ENCODE results near the gene TTC28. TPM values are rescaled to one million over a fixed set of nuclear protein-coding genes. Genes with fewer than 3 reads are reported as not detected.

The TTC28 gene
- total RNA-seq, 1 experiment from 2014 or later: 0.12 TPM

- Histone ChIP-seq H3K27ac (ENCODE audit: low read depth, low read length) (no peak overlapping the region), H3K9me3 (ENCODE audit: control insufficient read depth in 1 of 2, insufficient read depth in 1 of 2, low read depth in 1 of 2, low read length in 2 of 2) (no peaks in the 10 kb centered on the region), H3K36me3 (ENCODE audit: control insufficient read depth in 1 of 2, insufficient read depth in 2 of 2, low read length in 2 of 2) (no peaks in the 10 kb centered on the region), H3K4me1 (ENCODE audit: control insufficient read depth in 1 of 2, insufficient read depth in 2 of 2, low read length in 2 of 2) (no peaks in the 10 kb centered on the region), H3K4me2 (ENCODE audit: low read length) (no peak overlapping the region), H2AFZ (ENCODE audit: low read depth, low read length, poor library complexity, severe bottlenecking) (no peak overlapping the region), H3K9me2 (ENCODE audit: insufficient read depth) (no peaks in the 10 kb centered on the region), H3K9ac (ENCODE audit: low read length) (no peak overlapping the region), H3K27me3 (ENCODE audit: insufficient read depth, low read length) (peaks cover 78% of the 10 kb centered on the region), H3K79me2 (ENCODE audit: insufficient read depth, low read length) (no peaks in the 10 kb centered on the region), H4K20me1 (ENCODE audit: insufficient read depth) (no peaks in the 10 kb centered on the region; the same call in 1 of the 2 replicates), H3K4me3 (replicated peaks in 1 of 2; ENCODE audit: low read depth in 1 of 2, low read length in 2 of 2) (no peak overlapping the region)
- DNase-seq (ENCODE audit: low read depth, low spot score): no peak
- TF ChIP-seq POLR2A (IDR thresholded peaks at IDR 0.05; ENCODE audit: borderline replicate concordance, extremely low read depth, insufficient read depth, insufficient read length) (no peak), ZFX (IDR thresholded peaks at IDR 0.05) (no peak), REST (IDR thresholded peaks at IDR 0.05; ENCODE audit: low read depth) (no peak), YY1 (IDR thresholded peaks at IDR 0.05; ENCODE audit: extremely low read depth, insufficient replicate concordance, low read depth, low read length) (no peak), POLR2AphosphoS5 (IDR thresholded peaks at IDR 0.05; ENCODE audit: low read depth, low read length) (no peak), SIN3A (IDR thresholded peaks at IDR 0.05; ENCODE audit: low read depth) (no peak), SP1 (IDR thresholded peaks at IDR 0.05; ENCODE audit: low read depth) (no peak), EZH2 (IDR thresholded peaks at IDR 0.05) (no peak), ZNF274 (IDR thresholded peaks at IDR 0.05; ENCODE audit: low read depth, low read length) (no peak), EGR1 (IDR thresholded peaks at IDR 0.05; ENCODE audit: low read depth) (no peak), TCF7L2 (IDR thresholded peaks at IDR 0.05; ENCODE audit: borderline replicate concordance, extremely low read depth, insufficient read depth, insufficient read length) (no peak), CEBPB (IDR thresholded peaks at IDR 0.05; ENCODE audit: low read depth) (no peak), CBX3 (IDR thresholded peaks at IDR 0.05; ENCODE audit: low read depth) (no peak)
- TF ChIP-seq, protein P1, sequence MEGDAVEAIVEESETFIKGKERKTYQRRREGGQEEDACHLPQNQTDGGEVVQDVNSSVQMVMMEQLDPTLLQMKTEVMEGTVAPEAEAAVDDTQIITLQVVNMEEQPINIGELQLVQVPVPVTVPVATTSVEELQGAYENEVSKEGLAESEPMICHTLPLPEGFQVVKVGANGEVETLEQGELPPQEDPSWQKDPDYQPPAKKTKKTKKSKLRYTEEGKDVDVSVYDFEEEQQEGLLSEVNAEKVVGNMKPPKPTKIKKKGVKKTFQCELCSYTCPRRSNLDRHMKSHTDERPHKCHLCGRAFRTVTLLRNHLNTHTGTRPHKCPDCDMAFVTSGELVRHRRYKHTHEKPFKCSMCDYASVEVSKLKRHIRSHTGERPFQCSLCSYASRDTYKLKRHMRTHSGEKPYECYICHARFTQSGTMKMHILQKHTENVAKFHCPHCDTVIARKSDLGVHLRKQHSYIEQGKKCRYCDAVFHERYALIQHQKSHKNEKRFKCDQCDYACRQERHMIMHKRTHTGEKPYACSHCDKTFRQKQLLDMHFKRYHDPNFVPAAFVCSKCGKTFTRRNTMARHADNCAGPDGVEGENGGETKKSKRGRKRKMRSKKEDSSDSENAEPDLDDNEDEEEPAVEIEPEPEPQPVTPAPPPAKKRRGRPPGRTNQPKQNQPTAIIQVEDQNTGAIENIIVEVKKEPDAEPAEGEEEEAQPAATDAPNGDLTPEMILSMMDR (IDR thresholded peaks at IDR 0.05 in 2 of 3, conservative IDR thresholded peaks at IDR 0.05 in 1 of 3; ENCODE audit: borderline replicate concordance in 1 of 3, insufficient read depth in 1 of 3, low read depth in 2 of 3, low read length in 2 of 3): no peak
- TF ChIP-seq, protein P2, sequence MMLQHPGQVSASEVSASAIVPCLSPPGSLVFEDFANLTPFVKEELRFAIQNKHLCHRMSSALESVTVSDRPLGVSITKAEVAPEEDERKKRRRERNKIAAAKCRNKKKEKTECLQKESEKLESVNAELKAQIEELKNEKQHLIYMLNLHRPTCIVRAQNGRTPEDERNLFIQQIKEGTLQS (IDR thresholded peaks at IDR 0.05): no peak
- TF ChIP-seq, protein P3, sequence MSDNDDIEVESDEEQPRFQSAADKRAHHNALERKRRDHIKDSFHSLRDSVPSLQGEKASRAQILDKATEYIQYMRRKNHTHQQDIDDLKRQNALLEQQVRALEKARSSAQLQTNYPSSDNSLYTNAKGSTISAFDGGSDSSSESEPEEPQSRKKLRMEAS (IDR thresholded peaks at IDR 0.05): no peak
- no peak for ATAC-seq
- RAD21 ChIA-PET (ENCODE audit: low non-redundant PET in 1 of 2, low total read pairs in 2 of 2, uncharacterized antibody in 2 of 2, unreplicated experiment in 2 of 2): no interaction called here
- intact Hi-C loops (cut with micrococcal nuclease): no loop called here
- BruUV-seq (replicated peaks): no TSS peak
- POLR2A ChIA-PET: interaction anchor here (0.6 kb wide), 1 partner anchor 8 kb away, joined by 3 read pairs; no protein-coding TSS in a partner anchor
- CTCF ChIA-PET: no interaction called here
These were observed 328.2 kb downstream of the TTC28 start for GRCh38 chr22:28351476-28351875.
